ENCODE measurements around the gene ATP11A. TPM values are rescaled to one million over a fixed set of nuclear protein-coding genes. Genes with fewer than 3 reads are reported as not detected.

ATP11A gene
- total RNA-seq, 4 donors from 2014 or later, result 32.1 to 83.6 (median 46.2) TPM

DNA sequence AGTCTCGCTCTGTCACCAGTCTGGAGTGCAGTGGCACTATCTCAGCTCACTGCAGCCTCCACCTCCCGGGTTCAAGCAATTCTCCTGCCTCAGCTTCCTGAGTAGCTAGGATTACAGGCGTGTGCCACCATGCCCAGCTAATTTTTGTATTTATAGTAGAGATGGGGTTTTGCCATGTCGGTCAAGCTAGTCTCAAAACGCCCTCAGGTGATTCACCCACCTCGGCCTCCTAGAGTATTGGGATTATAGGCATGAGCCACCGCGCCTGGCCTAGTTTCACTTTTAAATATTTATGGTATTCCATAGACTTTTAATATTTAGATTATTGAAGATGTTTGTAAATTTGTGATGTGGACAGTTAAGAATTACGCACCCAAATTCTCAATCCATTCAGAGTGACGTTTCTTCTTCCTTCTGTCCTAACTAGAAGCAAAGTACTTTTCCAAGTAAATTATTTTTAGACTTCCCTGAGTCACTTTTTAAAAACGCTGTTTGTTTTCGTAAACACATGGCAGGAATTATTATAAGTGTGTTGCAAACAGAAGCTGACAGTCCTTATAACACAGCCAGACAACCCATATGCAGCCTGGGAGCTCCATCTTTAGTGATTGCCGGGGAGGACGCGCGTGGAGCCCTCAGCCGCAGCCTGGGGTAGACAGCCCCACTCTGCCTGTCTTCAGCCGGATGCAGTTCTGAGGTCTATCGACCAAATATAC, 131.7 kb downstream of the ATP11A start:
- no peak overlapping the region for H3K27ac ChIP-seq
- TF ChIP-seq, protein P1, sequence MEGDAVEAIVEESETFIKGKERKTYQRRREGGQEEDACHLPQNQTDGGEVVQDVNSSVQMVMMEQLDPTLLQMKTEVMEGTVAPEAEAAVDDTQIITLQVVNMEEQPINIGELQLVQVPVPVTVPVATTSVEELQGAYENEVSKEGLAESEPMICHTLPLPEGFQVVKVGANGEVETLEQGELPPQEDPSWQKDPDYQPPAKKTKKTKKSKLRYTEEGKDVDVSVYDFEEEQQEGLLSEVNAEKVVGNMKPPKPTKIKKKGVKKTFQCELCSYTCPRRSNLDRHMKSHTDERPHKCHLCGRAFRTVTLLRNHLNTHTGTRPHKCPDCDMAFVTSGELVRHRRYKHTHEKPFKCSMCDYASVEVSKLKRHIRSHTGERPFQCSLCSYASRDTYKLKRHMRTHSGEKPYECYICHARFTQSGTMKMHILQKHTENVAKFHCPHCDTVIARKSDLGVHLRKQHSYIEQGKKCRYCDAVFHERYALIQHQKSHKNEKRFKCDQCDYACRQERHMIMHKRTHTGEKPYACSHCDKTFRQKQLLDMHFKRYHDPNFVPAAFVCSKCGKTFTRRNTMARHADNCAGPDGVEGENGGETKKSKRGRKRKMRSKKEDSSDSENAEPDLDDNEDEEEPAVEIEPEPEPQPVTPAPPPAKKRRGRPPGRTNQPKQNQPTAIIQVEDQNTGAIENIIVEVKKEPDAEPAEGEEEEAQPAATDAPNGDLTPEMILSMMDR (IDR thresholded peaks at IDR 0.05), result no peak
- TF ChIP-seq POLR2A (IDR thresholded peaks at IDR 0.05), result no peak
- H3K27me3 ChIP-seq, result no peaks in the 10 kb centered on the region
- WGBS, 2 donors, result 92 to 93% methylated on average over 19 of the region's 19 CpGs
- no peak overlapping the region for H3K4me3 ChIP-seq (replicated peaks in 1 of 3)
- DNase-seq, result no peak
- H3K4me1 ChIP-seq, result no peaks in the 10 kb centered on the region
- intact Hi-C loops (cut with DNase I), result no loop called here
- no peaks in the 10 kb centered on the region for H3K9me3 ChIP-seq
- H3K36me3 ChIP-seq, result peaks cover 7 to 42% of the 10 kb centered on the region in 2 donors

DNA sequence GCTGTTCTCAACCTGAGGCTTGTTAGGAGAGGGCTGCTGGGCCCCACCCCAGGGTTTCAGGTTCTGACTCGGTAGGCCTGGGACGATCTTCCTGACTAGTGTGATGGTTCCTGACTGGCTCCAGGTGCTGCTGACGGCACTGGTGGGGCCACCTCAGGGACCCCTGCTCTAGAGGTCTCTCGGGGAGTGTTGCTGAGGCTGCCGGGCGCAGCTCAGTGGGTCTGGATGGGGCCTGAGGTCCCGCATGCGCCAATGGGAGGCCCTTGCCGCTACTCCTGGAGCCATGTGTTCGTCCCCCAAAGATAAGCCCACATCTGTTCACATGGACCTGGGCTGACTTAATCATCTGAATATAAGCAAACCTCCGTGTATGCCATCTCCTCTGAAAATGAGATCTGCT, 133.0 kb downstream of the ATP11A start:
- peaks cover 13 to 51% of the 10 kb centered on the region in 2 donors for H3K36me3 ChIP-seq
- H3K4me1 ChIP-seq, result no peaks in the 10 kb centered on the region
- H3K27ac ChIP-seq, result no peak overlapping the region
- no peak for DNase-seq
- no peaks in the 10 kb centered on the region for H3K9me3 ChIP-seq
- no peak for TF ChIP-seq POLR2A (IDR thresholded peaks at IDR 0.05)
- TF ChIP-seq, protein P1 (IDR thresholded peaks at IDR 0.05), result no peak
- no peaks in the 10 kb centered on the region for H3K27me3 ChIP-seq
- 87 to 98% methylated on average over 8 to 11 of the region's 11 CpGs for WGBS, 2 donors
- no peak overlapping the region for H3K4me3 ChIP-seq (replicated peaks in 1 of 3)
- intact Hi-C loops (cut with DNase I), result no loop called here

DNA sequence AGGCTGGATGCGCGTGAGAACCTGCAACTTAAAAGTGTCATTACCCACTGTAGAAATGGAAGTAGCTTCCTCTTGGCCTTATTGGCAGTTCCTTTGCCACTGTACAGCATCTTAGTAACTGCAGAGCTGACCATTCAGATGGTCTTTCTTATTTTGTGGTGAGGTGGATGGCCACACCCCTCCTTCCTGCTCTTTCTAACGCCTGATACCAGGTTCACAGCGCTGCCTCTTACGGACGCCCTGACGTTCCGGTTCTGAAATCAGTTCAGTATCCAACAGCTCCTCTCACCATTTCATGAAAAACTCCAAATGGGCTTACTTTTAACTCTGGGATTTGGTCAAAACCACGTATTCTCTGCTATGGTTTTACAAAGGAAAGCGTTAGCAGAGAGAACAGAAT, 134.6 kb downstream of the ATP11A start:
- H3K27ac ChIP-seq, result no peak overlapping the region
- H3K9me3 ChIP-seq, result no peaks in the 10 kb centered on the region
- WGBS, 2 donors, result 89 to 92% methylated on average over 10 of the region's 10 CpGs
- no peak for DNase-seq
- H3K4me1 ChIP-seq, result no peaks in the 10 kb centered on the region
- intact Hi-C loops (cut with DNase I), result no loop called here
- no peak overlapping the region for H3K4me3 ChIP-seq (replicated peaks in 1 of 3)
- no peaks in the 10 kb centered on the region for H3K27me3 ChIP-seq
- TF ChIP-seq, protein P1 (IDR thresholded peaks at IDR 0.05), result no peak
- no peak for TF ChIP-seq POLR2A (IDR thresholded peaks at IDR 0.05)
- H3K36me3 ChIP-seq, result peaks cover 12 to 41% of the 10 kb centered on the region in 2 donors

DNA sequence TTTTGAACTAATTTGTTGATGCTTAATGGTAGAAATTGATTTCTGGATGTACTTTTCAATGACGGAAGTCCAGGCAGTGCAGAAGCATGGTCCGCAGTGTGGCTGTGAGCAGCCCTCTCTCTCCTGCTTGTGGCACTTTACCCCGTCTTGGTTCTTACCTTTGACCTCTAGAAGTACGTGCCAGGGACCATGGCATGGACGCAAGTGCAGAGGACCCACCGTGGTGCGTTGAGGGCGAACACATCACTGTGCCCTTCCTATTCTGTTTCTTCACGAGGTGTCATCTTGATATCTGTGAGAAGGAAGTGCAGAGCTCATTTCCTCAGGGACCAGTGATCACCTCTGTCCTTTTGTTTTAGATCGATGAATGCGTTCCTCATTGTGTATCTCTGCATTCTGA, 135.2 kb downstream of the ATP11A start:
- DNase-seq, result no peak
- H3K36me3 ChIP-seq, result peaks cover 12 to 35% of the 10 kb centered on the region in 2 donors
- H3K27me3 ChIP-seq, result no peaks in the 10 kb centered on the region
- 87 to 91% methylated on average over 11 of the region's 11 CpGs for WGBS, 2 donors
- no peaks in the 10 kb centered on the region for H3K9me3 ChIP-seq
- H3K4me1 ChIP-seq, result no peaks in the 10 kb centered on the region
- no peak overlapping the region for H3K27ac ChIP-seq
- TF ChIP-seq, protein P1 (IDR thresholded peaks at IDR 0.05), result no peak
- TF ChIP-seq POLR2A (IDR thresholded peaks at IDR 0.05), result no peak
- intact Hi-C loops (cut with DNase I), result no loop called here
- H3K4me3 ChIP-seq (replicated peaks in 1 of 3), result no peak overlapping the region

DNA sequence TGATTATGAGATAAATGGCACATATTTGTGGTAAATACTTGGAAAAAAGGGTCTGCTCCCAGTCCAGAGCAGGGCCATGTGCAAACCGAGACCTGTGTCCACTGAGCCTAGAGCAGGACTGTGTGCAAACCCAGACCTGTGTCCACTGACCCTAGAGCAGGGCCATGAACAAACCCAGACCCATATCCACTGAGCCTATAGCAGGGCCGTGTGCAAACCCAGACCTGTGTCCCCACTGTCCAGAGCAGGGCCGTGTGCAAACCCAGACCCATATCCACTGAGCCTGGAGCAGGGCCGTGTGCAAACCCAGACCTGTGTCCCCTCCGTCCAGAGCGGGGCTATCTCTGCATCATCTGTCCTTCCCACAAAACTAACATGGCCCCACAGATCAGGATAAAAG, 136.0 kb downstream of the ATP11A start:
- H3K4me3 ChIP-seq (replicated peaks in 1 of 3), result no peak overlapping the region
- H3K27ac ChIP-seq, result no peak overlapping the region
- no peaks in the 10 kb centered on the region for H3K4me1 ChIP-seq
- H3K36me3 ChIP-seq, result peaks cover 12 to 27% of the 10 kb centered on the region in 2 donors
- 94 to 95% methylated on average over 6 of the region's 6 CpGs for WGBS, 2 donors
- intact Hi-C loops (cut with DNase I), result no loop called here
- DNase-seq, result no peak
- H3K27me3 ChIP-seq, result no peaks in the 10 kb centered on the region
- no peaks in the 10 kb centered on the region for H3K9me3 ChIP-seq
- TF ChIP-seq POLR2A (IDR thresholded peaks at IDR 0.05), result no peak
- TF ChIP-seq, protein P1 (IDR thresholded peaks at IDR 0.05), result no peak

Data from thyroid gland (tissue), 4 donors.